ENCODE results near the gene ZNF536.

DNA sequence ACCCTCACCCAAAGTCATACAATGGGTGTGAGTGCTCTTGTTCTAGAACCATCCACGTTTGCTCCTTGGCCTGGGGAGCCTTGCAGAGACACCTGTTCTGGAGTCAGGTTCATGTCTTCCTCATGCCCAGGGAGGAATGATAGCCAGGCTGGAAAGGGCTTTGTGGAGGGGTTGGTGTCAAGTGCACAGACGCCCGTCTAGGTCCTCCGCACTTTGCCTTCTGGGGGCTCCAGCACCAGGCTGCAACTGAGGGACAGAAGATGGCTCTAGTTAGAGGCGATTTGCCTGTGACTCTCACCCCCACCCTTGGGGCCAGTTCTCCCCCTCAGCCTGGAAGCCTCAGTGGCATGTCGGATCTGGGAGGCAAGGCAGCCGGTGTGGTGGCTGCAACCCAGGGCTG lies 47.2 kb upstream of the ZNF536 start:
- TF ChIP-seq, protein P1, sequence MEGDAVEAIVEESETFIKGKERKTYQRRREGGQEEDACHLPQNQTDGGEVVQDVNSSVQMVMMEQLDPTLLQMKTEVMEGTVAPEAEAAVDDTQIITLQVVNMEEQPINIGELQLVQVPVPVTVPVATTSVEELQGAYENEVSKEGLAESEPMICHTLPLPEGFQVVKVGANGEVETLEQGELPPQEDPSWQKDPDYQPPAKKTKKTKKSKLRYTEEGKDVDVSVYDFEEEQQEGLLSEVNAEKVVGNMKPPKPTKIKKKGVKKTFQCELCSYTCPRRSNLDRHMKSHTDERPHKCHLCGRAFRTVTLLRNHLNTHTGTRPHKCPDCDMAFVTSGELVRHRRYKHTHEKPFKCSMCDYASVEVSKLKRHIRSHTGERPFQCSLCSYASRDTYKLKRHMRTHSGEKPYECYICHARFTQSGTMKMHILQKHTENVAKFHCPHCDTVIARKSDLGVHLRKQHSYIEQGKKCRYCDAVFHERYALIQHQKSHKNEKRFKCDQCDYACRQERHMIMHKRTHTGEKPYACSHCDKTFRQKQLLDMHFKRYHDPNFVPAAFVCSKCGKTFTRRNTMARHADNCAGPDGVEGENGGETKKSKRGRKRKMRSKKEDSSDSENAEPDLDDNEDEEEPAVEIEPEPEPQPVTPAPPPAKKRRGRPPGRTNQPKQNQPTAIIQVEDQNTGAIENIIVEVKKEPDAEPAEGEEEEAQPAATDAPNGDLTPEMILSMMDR (IDR thresholded peaks at IDR 0.05) = no peak
- no peak for TF ChIP-seq EZH2 (IDR thresholded peaks at IDR 0.05; ENCODE audit: borderline replicate concordance, insufficient read depth, low read depth, low read length, poor library complexity, severe bottlenecking)

Measured in B cell (primary cell).